OCI-LY1 (cell line): ENCODE data around the gene NUP210.

ENCODE experiments used
- H2AFZ ChIP-seq: fragments of 200-600 bp; sonication (generic), shearing (Covaris generic); 2 replicates; pipeline ENCODE4 v1.6.0; 2014; ENCODE audit warnings: antibody characterized with exemption, mild to moderate bottlenecking, low read length
- H3F3A ChIP-seq: fragments of 200-600 bp; sonication (generic), shearing (Covaris generic); 2 replicates; pipeline ENCODE4 v1.6.0; 2014; ENCODE audit warnings: mild to moderate bottlenecking, antibody characterized with exemption, low read length, moderate library complexity; ENCODE audit not compliant: insufficient read depth
- H3K27ac ChIP-seq: fragments of 200-600 bp; sonication (generic); 2 replicates; pipeline ENCODE4 v1.5.1; 2014; ENCODE audit warnings: low read length, mixed run types, mild to moderate bottlenecking, low read depth; ENCODE audit not compliant: poor library complexity, severe bottlenecking
- H3K27me3 ChIP-seq: fragments of 200-600 bp; sonication (generic); 2 replicates; pipeline ENCODE4 v1.6.0; 2014; ENCODE audit warnings: antibody characterized with exemption, mild to moderate bottlenecking, low read length, moderate library complexity; ENCODE audit not compliant: insufficient read depth
- H3K36me3 ChIP-seq: fragments of 200-600 bp; sonication (generic); 2 replicates; pipeline ENCODE4 v1.6.1; 2014; ENCODE audit warnings: mild to moderate bottlenecking, antibody characterized with exemption, low read length, moderate library complexity, mixed read lengths; ENCODE audit not compliant: insufficient read depth
- H3K4me1 ChIP-seq: fragments of 200-600 bp; sonication (generic); 2 replicates; pipeline ENCODE4 v1.5.1; 2014; ENCODE audit warnings: mild to moderate bottlenecking, low read length, moderate library complexity; ENCODE audit not compliant: insufficient read depth, severe bottlenecking
- H3K4me2 ChIP-seq: fragments of 200-600 bp; sonication (generic), shearing (Covaris generic); 2 replicates; pipeline ENCODE4 v1.6.1; 2014; ENCODE audit warnings: low read length
- H3K4me3 ChIP-seq: fragments of 200-600 bp; sonication (generic); 2 replicates; pipeline ENCODE4 v1.5.1; 2014; ENCODE audit warnings: low read length, low read depth, mild to moderate bottlenecking, mixed read lengths; ENCODE audit not compliant: poor library complexity, severe bottlenecking
- H3K79me2 ChIP-seq: fragments of 200-600 bp; shearing (Covaris generic); 2 replicates; pipeline ENCODE4 v1.6.1; 2016; ENCODE audit warnings: mixed run types, low read length, mixed read lengths; ENCODE audit not compliant: insufficient read depth
- H3K9ac ChIP-seq: fragments of 200-600 bp; sonication (generic), shearing (Covaris generic); 2 replicates; pipeline ENCODE4 v1.6.1; 2014; ENCODE audit warnings: mild to moderate bottlenecking, low read length, mixed read lengths
- H3K9me2 ChIP-seq: fragments of 200-600 bp; sonication (generic), shearing (Covaris generic); 2 replicates; pipeline ENCODE4 v1.6.1; 2014; ENCODE audit warnings: low read depth, mild to moderate bottlenecking, low read length, mixed read lengths
- H3K9me3 ChIP-seq: fragments of 200-600 bp; shearing (Covaris generic); 2 replicates; pipeline ENCODE4 v1.6.1; 2014; ENCODE audit warnings: low read length, mixed read lengths
- H4K20me1 ChIP-seq: fragments of 200-600 bp; sonication (generic), shearing (Covaris generic); 2 replicates; pipeline ENCODE4 v1.6.0; 2016; ENCODE audit warnings: mild to moderate bottlenecking, low read length; ENCODE audit not compliant: insufficient read depth
- EZH2 ChIP-seq: fragments of 200-600 bp; sonication (generic), shearing (Covaris generic); IDR thresholded peaks from 2 replicates; pipeline ENCODE4 v1.8.0; 2017; ENCODE audit warnings: borderline replicate concordance, mixed run types, mild to moderate bottlenecking, antibody characterized with exemption, low read length, moderate library complexity, mixed read lengths
- TF ChIP-seq, protein P1 (sequence below): fragments of 200-600 bp; sonication (generic), shearing (Covaris generic); IDR thresholded peaks from 2 replicates; pipeline ENCODE4 v1.5.1; 2017; ENCODE audit warnings: mild to moderate bottlenecking, antibody characterized with exemption, low read length, moderate library complexity, mixed read lengths

Gene NUP210

GRCh38 chr3:13400114-13400673 is 19.9 kb downstream of the NUP210 start:
- Histone ChIP-seq H3K79me2 (peaks cover 60% of the 10 kb centered on the region), H3F3A (no peaks in the 10 kb centered on the region), H3K9me2 (no peaks in the 10 kb centered on the region), H3K4me3 (no peak overlapping the region), H4K20me1 (no peaks in the 10 kb centered on the region), H3K27me3 (no peaks in the 10 kb centered on the region), H3K4me2 (no peak overlapping the region), H2AFZ (no peak overlapping the region), H3K9ac (no peak overlapping the region), H3K9me3 (no peaks in the 10 kb centered on the region), H3K27ac (no peak overlapping the region), H3K4me1 (peaks cover 16% of the 10 kb centered on the region), H3K36me3 (peaks cover 82% of the 10 kb centered on the region)
- TF ChIP-seq, protein P1, sequence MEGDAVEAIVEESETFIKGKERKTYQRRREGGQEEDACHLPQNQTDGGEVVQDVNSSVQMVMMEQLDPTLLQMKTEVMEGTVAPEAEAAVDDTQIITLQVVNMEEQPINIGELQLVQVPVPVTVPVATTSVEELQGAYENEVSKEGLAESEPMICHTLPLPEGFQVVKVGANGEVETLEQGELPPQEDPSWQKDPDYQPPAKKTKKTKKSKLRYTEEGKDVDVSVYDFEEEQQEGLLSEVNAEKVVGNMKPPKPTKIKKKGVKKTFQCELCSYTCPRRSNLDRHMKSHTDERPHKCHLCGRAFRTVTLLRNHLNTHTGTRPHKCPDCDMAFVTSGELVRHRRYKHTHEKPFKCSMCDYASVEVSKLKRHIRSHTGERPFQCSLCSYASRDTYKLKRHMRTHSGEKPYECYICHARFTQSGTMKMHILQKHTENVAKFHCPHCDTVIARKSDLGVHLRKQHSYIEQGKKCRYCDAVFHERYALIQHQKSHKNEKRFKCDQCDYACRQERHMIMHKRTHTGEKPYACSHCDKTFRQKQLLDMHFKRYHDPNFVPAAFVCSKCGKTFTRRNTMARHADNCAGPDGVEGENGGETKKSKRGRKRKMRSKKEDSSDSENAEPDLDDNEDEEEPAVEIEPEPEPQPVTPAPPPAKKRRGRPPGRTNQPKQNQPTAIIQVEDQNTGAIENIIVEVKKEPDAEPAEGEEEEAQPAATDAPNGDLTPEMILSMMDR, result no peak
- TF ChIP-seq EZH2, result no peak

DNA sequence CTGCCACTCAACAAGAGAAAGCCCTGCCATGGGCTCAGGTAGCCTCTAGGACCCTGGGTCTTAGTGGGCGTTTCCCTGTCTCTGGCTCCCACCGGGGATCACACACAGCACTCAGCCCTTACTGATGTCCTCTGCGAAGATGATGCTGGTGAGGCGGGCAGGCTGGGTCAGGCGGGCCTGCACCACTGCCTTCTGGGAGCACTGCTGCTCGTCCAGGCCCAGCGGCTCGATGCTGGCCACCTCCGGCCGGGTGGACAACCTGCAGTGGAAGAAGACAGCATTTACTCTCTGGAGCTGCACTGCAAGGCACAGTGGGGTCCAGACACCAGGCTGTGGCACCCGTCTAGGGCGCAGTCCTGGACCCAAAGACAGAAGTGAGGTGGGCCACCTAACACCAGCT is 20.5 kb downstream of the NUP210 start:
- H3K4me3 ChIP-seq, result no peak overlapping the region
- no peaks in the 10 kb centered on the region for H4K20me1 ChIP-seq
- H3K9ac ChIP-seq, result no peak overlapping the region
- no peak overlapping the region for H3K4me2 ChIP-seq
- H3K27ac ChIP-seq, result no peak overlapping the region
- peaks cover 82% of the 10 kb centered on the region for H3K36me3 ChIP-seq
- no peak for TF ChIP-seq EZH2
- TF ChIP-seq, protein P1, result no peak
- no peaks in the 10 kb centered on the region for H3K9me3 ChIP-seq
- H3K9me2 ChIP-seq, result no peaks in the 10 kb centered on the region
- H3K79me2 ChIP-seq, result peaks cover 54% of the 10 kb centered on the region
- no peaks in the 10 kb centered on the region for H3K27me3 ChIP-seq
- no peak overlapping the region for H2AFZ ChIP-seq
- no peaks in the 10 kb centered on the region for H3F3A ChIP-seq
- peaks cover 16% of the 10 kb centered on the region for H3K4me1 ChIP-seq

GRCh38 chr3:13397316-13397715 is 22.8 kb downstream of the NUP210 start:
- Histone ChIP-seq H3K27ac (no peak overlapping the region), H3K9me3 (no peaks in the 10 kb centered on the region), H3F3A (no peaks in the 10 kb centered on the region)

More at GRCh38 chr3:13397316-13397715, 22.8 kb downstream of the NUP210 start:
- no peak overlapping the region for H3K4me2 ChIP-seq
- H3K4me1 ChIP-seq, result peaks cover 9% of the 10 kb centered on the region
- peaks cover 31% of the 10 kb centered on the region for H3K79me2 ChIP-seq
- no peak overlapping the region for H2AFZ ChIP-seq
- H3K36me3 ChIP-seq, result peaks cover 83% of the 10 kb centered on the region
- H3K27me3 ChIP-seq, result no peaks in the 10 kb centered on the region
- H4K20me1 ChIP-seq, result no peaks in the 10 kb centered on the region
- H3K4me3 ChIP-seq, result no peak overlapping the region
- no peaks in the 10 kb centered on the region for H3K9me2 ChIP-seq
- no peak overlapping the region for H3K9ac ChIP-seq
- TF ChIP-seq EZH2, result no peak
- TF ChIP-seq, protein P1, result no peak
